HG03095 (cell line): ENCODE data around the gene IER3.

Experiments used
- ATAC-seq: cut with Tn5 transposase; IDR thresholded peaks from one replicate; pipeline ENCODE4 v1.9.1; 2021; ENCODE audit warnings: moderate library complexity; ENCODE audit not compliant: unreplicated experiment

The IER3 gene

DNA sequence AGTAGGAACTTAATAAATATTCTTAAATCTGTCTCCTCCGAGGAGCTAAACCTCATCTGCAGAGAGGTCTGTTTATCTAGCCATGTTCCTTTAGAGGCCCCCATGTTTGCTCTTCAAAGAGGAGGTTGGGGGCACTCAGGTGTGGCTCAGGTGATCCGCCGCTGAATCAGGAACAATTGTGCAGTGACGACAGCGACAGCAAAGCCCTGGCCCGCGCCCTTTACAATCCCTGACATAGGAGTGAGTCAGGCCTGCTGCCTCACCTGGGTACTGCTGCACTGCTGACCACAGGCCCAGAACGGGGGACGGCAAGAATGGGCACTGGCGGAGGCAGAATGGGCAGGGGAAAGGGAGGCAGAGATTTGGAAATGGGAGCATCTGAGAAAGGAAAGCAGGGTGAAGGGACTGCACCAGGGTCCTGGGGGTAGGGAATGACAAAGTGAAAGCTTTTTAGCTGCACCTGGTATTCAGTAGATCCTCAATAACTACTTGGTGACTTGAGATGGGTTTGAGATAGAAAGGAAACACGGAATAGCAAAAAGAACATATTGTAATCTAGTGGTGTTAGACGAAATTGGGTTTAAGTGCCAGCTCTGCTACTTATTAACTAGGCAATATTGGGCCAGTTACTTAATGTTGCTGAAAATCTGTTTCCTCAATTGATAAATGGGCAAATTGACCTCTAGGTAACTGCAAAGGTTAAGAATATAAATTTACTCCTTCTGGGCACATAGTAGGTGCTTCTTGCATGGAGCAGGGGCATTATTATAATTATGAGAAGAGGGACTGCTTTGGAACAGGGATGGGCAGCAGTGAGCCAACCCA is 5.4 kb upstream of the IER3 start:
- ATAC-seq = no peak

DNA sequence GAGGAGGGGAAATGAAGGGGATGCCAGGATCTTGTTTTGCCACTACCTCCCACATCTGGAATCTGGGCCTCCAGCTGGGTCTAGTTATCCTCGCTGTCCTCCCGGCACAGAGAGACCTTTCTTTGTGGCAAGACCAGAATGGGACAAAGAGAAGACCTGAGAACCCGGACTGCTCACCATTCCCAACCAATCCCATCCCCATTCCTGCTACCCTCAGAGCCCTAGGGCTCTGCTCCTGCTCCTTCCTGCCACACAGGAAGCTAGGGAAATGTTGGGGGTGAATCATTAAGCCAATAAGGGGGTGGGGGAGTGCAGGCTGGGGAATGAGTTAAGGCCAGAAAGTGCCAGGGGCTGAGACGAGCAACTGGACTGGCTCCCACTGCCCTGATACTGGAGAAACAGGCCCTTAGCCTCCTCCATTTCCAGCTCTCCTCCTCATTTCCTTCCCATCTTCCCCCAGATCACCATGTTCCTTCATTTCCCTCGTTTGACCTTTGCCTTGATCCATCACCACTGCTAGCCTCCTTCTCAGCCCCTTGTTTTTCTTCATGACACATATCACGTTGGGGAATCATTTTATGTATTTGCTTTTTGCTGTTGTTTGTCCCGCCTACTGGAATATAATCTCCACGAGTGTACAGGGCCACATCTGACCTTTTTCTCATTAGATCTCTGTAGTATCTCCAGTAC is 4.6 kb upstream of the IER3 start:
- no peak for ATAC-seq

DNA sequence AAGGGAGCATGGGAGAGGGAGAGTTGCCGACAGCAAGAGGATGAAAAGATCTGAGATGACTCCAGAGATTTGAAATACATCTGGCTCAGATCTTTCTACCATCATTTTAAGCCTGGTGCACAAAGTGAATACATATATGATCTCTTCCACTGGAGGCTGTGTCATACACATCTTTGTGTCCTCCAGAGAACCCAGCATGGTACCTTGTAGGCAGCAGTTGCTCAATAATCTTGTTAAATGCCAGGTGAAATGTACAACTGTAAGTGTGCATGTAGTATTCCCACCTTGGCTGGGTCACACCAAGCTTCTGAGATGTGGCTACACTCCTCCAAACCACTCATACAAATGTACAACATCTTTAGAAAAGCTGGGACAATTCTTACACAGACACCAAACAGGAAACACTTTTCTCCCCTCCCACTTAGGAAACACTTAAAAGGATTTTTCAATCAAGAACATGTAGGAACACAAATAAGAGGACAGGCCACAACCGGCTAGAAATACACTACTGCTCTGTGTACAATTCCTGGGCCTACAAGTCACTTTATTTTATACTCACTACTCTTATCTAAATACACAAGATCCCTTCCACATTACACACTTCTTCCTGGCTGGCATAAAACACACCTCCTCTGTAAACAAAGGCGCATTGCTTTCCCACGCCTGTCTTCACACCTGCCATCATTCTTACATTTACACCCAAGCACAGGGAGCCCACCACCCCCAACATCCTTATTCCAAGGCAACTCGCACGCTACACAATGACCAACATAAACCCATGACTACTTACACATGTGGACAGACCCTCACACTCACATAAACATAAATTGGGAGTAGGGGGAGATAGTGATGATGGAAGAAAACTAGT is 3.8 kb upstream of the IER3 start:
- no peak for ATAC-seq

DNA sequence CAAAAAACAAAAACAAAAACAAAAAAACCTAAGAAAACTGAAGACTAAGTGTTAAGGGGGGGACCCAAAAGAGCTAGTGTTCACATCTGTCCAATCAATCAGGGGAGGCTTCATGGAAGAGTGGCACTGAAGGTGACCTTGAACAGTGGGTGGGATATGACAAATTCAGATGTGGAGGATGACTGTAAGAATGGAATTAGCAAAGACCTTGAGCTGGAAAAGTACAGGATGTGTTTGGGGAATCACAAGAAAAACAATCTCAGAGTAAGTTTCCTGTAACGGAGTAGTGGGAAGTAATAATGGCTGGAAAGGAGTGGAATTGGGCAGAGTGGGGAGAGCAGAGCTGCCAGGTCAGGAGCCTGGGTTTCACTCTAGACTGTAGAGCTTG is 2.9 kb upstream of the IER3 start:
- ATAC-seq = no peak

DNA sequence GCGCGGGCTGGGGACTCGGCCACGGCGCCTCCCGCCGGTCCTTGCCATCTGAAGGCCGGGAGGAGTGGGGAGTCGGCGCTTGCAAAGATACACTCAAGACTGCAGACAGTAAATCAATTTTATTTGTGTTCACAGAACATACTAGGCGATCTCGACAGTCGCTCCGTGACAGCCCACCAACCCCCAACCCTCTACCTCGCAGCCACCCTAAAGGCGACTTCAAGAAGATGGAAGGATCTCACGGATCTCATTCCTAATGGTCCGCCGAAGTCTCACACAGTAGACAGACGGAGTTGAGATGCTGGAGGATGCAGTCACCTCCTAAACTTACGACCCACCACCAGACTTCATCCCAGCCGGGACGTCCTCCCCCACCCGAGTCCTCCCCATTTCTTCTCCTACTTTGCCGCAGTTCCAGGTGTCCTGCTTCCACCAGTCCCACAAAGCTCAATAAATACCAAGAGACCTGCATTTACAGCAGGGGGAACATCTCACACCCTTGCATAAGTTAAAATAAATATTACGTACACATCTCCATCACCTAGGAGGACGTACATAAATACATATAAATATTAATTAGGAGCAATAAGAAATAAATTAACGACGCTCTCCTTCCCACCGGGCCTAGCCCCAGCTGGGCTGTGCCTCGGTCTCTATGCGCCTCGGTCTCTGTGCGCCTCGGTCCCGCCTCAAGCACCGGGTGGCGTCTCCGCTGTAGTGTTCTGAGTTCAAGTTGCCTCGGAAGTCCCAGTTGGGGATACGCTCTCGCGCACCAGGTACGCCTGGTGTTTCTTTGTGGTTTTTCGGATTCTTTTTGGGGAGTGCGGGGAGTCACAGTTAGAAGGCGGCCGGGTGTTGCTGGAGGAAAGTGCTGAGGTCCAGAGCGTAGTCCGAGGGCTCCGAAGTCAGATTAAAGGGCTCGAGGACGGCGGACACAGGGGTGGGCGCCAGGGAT is 971 bp downstream of the IER3 start:
- peak; percentile 6 for ATAC-seq

DNA sequence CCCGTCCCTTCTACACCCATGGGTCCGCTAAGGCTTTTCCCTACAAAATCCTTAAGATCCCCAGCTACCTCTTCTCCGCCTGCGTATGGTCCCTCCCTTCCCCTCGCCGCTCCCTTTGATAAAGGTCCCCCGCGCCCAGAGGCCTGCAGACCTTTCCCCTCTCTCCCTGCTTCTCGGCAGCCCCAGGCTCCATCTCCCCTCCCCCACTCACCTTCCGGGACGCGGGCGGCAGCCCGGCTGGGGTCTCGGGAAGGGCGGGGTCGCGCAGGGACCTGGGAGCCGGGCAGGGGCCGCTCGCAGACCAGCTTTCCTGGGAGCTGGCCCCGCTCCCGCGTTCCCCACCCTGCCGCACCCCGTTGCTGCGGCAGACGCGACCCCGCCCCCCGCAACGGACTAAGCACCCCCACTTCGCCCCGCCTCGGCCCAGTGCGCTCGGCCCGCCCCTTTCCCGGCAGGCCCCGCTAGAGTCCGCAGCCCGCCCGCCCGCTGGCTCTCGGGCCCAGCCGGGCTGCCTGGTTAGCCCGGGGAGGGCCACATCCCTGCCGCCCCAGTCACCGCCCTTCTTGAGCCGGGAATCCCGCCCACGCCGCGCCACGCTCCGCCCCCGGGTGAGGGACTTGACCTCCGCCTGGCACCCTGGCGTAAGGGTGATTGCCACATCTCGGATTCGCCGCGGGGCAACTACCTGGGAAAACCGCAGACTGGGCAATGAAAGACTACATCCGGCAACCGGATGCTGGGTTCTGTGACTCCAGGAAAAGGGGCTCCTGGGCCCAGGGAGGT is 1.8 kb downstream of the IER3 start, which contains the start of gene FLOT1:
Gene FLOT1 (minus strand): TSS at position 372 of the 783 bp plus-strand sequence. CDS start 498 bp downstream, outside the sequence.
- peak; percentile 70 for ATAC-seq

DNA sequence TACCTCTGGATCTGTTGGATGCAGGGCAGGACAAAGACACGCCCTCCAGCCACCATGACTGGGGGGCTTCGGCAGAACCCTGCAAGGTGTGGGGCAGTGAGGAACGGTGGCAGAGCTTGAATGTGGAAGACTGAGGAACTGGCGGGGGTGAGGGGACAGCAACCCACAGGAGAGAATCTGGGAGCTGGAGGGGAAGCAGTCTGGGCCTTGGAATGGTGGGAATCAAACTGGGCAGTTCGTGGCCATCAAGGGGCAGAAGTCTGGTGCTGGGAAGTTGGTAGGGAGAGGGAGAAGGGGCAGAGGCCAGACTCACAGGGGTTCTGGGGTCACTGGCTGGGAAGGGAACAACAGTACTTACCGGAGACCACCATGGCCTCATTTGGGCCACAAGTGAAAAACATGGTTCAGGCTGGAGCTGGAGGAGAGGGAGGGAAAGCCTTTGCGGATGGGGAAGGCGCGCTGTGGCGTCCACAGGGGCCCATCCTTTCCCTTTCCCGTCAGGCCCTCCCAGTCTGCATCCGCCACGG is 2.5 kb downstream of the IER3 start:
- no peak for ATAC-seq

DNA sequence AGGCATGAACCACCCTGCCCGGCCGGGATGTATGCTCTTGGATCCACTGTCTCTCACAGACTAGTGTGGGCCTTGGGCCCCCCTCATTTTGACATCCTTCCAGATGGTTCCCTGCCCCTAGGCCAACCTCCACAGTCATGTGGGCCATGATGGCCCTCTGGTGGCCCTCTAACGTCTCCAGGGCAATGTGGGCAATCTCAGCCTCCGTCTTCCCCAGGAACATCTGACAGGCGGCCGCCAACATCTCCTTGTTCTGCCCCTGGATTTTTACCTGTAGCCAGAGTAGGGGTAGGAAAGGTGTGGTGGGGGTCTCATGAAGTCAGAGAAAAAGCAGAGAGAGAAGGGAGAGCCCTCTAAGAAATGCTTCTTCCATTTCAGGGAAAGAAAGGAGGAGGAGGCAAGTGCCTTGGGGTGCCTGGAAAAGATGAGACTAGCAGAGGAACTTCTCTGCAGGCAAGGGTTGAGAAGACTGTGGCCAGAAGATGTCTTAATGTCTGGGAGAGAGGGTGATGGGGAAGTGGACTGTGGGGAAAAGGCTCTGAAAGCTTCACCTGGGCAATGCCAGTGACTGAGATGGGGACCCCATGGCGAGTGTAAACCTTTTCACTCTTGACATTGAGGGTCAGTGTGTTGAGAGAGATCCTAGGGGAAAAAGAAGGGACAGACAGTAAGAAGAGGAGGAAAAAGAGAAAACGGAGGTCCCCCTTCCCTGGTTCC is 3.1 kb downstream of the IER3 start:
- ATAC-seq = no peak

DNA sequence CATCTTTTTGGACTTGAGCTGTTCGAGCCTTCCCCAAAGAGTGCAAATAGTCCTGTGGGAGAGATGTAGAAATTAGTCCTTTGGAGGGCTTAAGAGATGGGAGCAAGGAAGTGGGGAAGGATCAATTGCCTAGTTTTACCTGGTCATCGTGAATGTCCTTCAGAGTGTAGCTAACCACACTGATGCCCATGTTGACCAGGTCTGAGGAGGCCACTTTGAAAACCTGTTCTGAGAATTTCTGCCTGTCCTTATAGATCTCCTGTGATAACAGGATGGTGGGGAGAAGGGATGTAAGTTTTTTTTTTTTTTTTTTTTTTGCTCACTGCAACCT is 3.8 kb downstream of the IER3 start:
- ATAC-seq = no peak

DNA sequence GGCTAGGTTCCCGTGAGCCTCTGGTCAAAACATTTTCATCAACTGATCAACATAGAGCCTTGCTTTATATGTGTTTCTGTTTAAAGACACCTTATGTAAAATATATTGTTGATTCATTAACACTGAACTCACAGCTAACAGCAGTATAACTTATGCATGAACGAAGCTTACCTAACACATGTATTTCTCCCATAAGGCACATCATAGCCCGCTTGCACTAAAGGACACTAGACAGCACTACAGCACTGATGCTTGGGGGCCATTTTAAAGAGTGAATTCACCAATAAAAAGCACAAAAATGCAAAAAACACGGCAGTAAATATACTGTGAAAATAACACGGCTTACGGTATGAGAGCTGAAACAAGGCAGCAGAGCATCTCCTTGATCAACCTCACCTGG is 5.8 kb downstream of the IER3 start:
- ATAC-seq = no peak

DNA sequence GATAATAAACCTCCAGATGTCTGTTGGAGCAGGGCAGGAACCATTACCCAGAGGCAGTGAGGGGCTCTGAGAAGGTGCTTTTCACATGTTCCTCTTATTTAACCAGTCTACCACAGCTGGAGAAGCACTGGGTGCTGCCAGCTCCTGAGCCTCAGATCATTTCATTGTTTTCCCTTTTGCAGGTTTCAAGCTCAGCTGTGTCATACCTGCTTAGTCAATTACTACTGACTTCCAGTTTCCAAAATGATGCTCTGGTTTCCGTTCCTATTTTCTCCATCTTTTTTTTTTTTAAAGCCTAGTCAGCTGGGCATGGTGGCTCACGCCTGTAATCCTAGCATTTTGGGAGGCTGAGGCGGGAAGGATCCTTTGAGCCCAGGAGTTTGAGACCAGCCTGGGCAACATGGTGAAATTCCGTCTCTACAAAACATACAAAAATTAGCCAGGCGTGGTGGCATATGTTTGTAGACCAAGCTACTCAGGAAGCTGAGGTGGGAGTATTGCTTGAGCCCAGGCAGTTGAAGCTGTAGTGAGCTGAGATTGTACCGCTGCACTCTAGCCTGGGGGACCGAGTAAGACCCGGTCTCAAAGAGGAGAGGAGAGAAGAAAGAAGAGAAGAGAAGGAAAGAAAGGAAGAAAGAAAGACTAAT is 8.6 kb downstream of the IER3 start:
- no peak for ATAC-seq

DNA sequence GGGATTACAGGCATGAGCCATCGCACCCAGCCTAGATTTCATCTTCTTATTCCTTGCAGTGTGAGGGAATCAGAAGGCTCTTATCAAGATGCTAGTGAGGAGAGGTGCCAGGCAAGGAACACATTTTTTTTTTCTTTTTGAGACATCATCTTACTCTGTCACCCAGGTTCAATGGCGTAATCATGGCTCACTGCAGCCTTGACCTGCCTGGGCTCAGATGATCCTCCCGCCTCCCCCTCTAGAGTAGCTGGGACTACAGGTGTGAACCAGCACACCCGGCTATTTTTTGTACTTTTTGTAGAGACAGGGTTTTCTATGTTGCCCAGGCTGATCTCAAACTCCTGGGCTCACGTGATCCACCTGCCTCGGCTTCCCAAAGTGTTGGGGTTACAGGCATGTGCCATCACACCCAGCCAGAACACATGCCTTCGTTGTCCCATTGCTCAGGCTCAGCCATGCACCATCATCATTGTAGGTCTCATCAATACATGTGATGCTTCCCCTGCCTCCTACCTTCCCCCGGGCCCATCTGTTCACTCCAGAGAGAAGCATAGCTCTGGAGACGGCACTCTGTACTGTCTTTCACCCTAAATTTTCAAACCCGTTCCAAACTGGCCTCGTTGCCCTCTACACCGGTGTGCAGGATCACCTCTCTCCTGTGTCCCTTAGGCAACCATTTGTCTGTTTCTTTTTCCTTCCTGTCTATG is 12.0 kb downstream of the IER3 start:
- no peak for ATAC-seq

DNA sequence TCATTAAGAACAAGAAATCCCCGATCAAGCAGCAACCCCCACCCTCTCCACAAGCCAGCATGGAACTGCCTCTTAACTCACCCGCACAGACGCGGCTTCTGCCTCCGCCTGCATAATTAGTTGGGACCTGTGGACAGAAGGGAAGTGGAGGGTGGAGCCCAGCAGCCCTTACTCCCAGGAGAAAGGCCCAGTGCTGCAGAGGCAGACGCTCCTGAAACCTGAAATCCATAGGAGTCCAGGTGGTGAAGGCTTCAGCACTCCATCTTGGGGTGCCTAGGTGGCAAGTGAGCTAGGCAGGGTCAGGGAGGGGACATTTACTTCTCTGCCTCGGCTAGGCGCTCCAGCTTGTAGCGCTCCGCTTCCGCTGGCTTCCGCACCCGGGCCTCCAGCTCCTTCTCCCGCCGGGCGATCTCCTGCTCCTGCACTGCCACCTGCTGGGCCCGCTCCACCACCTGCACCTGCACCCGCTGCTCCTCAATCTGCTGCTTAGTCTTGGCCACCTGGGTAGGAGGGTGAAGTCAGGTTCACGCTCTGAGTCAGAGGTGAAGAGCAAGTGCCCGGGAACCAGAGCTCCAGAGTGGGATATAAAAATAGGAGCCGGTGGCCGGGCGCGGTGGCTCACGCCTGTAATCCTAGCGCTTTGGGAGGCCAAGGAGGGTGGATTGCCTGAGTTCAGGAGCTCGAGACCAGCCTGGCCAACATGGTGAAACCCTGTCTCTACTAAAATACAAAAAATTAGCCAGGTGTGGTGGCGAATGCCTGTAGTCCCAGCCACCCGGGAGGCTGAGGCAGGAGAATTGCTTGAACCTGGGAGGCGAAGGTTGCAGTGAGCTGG is 13.5 kb downstream of the IER3 start:
- ATAC-seq = no peak

DNA sequence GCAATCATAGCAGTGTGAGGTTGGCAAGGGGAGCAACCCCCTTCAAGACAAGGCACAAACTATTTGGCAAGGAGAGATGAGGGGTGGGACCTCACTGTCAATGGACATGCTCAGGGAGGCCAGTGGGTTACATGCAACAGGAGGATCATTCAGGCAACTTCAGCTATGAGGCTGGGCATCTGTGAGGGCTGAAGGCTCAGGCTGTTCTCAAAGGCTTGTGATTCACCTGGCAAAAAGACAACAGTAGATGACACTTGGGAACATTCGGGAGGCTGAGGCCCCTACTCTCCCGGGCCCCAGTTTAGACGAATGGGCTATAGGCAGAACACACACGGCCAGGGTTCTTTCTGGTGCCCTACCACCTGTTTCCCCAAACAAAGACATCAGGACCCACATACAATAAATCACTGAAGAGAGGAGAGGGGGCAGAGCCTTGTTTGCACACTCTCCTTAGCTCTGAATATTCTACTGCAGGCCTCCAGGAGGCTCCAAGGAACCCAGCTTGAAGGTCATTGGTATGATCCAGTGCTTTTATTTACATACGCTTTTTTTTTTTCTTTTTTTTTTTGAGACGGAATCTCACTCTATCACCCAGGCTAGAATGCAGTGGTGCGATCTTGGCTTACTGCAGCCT is 16.3 kb downstream of the IER3 start:
- no peak for ATAC-seq

DNA sequence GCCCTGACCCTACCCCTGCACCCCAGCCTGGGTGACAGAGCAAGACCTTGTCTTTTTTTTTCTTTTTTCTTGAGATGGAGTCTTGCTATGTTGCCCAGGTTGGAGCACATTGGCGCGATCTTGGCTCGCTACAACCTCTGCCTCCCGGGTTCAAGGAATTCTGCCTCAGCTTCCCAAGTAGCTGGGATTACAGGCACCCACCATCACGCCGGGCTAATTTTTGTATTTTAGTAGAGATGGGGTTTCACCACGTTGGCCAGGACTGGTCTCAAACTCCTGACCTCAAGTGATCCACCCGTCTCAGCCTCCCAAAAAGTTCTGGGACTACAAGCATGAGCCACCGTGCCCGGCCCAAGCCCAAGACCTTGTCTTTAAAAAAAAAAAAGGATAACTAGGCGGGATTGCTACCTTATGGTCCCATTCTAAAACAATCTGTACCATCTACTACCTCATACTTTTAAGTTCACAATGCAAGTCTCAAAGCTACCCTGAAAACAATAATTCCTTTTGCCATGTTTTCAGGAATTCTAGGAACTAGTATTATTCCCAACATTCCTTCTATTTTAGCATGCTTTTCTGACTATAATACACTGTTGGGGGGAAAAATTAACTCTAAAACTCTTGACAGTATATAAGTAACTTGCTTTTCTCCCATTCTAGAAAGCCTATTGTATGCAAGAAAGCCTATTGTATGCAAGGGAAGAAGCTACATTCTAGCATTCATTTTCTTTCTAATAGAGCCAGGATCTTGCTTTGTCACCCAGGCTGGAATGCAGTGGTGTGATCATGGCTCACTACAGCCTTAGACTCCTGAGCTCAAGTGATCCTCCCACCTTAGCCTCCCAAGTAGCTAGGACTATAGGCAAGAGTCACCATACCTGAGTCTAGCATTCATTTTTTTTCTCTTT is 17.6 kb downstream of the IER3 start:
- no peak for ATAC-seq
